Stimulated activated CD8-positive, alpha-beta memory T cell treated with anti-CD3 and anti-CD28 coated beads, Interleukin-15, amount 100 ng/mL, for 1 hour (primary cell): ENCODE measurements around the gene WHRN.

ENCODE experiments used
- DNase-seq: peaks from one replicate; pipeline ENCODE4 v3.0.0-alpha.2; 2020; ENCODE audit warnings: low read depth

Gene WHRN

GRCh38 chr9:114505187-114506081, at the start of gene WHRN:
Gene WHRN (minus strand): TSS chr9:114505473. CDS start chr9:114504801, 672 bp downstream.
- DNase-seq, result peak; percentile 82

DNA sequence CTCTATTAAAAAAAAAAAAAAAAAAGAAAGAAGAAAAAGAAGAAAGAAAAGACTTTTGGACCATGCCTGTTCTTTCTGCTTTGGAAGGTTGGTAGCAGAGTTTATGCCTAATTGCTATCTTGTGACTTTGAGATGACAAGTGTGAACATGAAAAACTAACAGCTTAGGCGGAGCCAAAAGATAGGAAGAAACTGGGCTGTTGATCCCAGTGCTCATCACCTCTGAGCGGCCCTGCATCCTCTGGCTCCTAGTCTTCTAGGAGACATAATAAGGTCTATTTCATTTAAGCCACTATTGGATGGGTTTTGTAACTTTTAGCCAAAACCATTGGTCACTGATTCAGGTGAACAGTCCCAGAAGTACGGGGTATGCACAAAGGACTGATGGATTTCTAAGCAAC, 47.9 kb upstream of the WHRN start:
- no peak for DNase-seq

DNA sequence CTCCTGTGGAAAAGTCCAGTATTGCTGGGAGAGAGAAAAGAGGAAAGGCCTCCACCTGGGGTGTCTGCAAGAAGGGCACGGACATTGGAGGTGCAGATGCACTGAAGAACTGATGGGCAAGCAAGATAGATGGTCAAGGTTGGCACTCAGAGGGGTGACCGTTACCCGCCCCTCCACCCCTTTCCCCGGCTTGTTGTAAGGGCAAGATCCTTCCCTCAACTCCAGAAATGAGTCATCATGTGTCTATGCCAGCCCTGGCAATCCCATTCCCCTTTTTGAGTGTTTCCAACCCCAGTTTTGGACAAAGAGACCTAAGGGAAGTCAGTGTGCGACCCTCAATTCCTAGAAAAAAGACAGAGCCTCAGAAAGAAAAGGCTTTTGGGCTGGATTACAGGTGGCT, 47.4 kb upstream of the WHRN start:
- DNase-seq, result no peak

DNA sequence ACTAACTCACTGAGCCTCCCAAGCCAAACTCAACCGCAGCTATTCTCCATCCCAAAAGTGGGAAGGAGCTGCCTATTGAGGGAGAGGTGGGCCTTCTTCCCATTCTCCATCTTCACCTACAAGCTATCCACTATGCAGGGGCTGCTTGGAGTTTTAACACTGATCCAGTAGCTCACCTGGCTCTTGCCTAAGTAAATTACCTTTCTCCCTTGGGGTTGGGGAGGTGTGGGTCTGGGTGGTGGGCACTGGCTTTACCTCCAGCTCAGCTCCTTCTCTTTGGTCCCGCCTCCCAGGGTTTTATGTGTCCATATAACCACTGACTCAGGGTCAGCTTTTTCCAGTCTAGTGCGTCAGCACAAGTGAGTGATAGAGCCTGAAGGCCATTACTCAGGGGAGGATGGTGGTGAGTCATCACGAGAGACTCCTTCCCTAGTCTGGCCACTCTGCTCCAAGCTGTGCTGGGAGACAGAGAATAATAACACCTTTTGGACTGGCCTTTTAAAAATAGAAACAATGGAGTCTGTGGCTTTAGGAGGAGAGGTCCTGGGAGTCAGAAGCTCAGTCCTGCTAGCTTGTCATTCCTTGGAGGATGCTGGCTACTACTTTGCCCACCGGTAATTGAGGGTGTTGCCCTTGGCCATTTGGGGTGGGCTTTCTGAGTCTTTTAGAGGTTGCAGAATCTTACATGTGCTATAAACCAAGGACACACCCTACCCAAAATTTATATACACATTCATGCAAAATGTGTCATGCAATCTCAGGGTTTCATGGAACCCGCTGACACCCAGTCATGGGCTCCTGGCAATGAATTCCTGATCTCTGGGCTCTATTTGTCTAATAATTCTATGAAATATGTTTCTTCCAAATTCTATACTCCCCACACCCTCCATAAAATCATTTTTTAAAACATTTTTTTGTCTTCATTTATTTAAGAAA, 46.7 kb upstream of the WHRN start:
- DNase-seq, result no peak

DNA sequence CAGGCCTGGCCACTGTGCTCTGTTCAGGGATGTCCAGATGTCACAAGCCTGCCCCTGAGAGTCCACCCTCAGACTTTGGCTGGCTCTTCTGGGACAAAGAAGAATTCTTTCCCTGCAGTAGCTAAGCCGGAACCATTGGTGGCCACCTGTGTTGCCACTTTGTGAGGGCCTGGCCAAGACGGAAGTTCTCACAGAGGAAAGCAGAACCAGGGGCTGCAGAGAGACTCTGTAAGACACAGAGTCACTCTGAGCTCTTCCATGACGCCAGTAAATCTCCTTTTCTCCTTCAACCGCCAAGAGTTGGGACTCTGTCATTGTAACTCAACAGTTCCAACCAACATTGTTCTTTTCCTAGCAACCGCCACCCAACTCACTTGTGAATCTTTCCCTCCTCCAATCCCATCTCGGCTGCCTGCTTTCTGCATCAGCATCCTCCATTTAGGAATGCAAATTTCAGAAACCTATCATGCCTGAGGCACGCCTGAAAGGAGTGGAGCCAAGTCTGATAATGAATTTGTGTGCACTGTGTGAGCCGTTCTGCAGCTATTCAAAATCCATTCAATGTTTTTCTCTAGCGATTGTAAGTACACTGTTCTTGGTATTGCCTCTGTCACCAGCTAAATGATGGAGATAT, 44.5 kb upstream of the WHRN start:
- no peak for DNase-seq

GRCh38 chr9:114546851-114547250, 41.6 kb upstream of the WHRN start:
- no peak for DNase-seq

GRCh38 chr9:114545055-114545454, 39.8 kb upstream of the WHRN start:
- DNase-seq, result no peak

- no peak for DNase-seq
Measured at GRCh38 chr9:114539701-114540380, 34.6 kb upstream of the WHRN start.

DNA sequence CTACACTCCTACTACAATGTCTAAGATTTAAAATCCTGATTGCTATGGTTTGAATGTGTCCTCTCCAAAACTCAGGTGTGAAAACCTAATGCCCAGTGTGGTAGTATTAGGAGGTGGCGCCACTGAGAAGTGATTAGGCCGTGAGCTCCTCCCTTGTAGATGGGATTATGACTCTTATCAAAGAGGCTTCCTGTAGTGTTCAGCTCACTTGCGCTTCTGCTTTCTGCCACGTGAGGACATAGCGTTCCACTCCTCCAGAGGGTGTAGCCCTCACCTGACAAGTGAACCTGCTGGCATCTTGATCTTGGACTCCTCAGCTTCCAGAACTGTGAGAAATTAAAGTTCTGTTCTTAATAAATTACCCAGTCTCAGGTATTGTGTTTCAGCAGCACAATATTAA, 33.0 kb upstream of the WHRN start:
- DNase-seq, result no peak

GRCh38 chr9:114532561-114533237, 27.4 kb upstream of the WHRN start:
- no peak for DNase-seq

- DNase-seq, result no peak
Measured at GRCh38 chr9:114529285-114529684, 24.0 kb upstream of the WHRN start.

GRCh38 chr9:114526807-114527206, 21.5 kb upstream of the WHRN start:
- DNase-seq, result no peak

DNA sequence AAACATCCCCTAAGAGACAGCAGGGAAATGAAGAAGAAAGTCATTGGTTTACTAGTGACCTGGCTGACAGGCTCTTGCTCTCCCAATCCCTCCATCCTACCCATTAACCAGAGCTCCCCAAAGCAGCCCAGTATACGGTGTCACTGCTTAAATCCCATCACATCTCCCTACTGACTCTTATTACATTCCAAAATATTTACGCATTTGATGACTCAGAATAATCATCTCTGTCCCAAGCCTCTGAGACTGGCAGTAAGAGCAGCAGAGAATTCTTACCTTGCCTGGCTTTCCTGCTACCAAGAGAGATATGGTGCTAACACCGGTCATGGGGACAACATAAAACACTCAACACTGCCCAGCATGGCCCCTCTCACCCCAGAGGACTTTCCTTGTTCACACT, 20.2 kb upstream of the WHRN start:
- DNase-seq, result no peak

- DNase-seq, result no peak
Measured at GRCh38 chr9:114524247-114524681, 19.0 kb upstream of the WHRN start.

DNA sequence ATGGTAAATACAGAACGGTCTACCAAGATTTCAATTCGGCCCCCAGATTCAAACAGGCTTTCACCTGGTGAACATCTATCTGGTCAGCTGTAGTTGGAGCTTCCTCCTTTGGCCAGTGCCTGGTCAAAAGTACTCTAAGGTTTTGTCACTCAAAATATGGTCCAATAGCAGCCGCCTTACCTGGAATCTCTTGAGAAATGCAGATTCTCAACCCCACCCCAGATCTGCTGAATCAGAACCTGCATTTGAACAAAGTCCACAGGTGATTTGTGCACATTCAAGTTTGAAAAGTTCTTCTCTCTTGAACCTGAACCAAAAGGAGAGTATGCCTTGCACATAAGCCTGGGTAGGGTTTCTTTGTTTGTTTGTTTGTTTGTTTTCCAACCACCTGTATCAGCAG, 17.6 kb upstream of the WHRN start:
- DNase-seq, result no peak

DNA sequence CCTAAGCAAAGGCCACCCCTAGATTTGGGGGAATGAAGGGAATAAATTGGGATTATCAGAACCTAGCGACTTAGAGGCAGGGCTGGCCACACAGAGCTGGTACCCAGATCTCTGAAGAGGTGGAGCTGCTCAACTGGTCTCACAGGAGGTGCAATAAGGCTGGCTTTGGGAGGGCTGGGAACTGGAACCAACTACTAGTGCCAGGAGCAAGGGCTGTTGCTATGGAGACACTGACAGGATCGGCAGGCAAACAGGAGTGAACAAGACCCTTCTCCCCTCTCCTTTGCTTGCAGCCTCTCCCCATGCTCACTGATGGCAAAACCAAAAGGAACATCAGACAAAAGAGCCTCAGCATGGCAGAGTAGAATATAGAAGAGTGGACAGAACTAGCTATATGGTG, 17.0 kb upstream of the WHRN start:
- no peak for DNase-seq

GRCh38 chr9:114521846-114522245, 16.6 kb upstream of the WHRN start:
- no peak for DNase-seq

- DNase-seq, result no peak
Measured at GRCh38 chr9:114518599-114519022, 13.3 kb upstream of the WHRN start.

GRCh38 chr9:114518120-114518519, 12.8 kb upstream of the WHRN start:
- no peak for DNase-seq

- DNase-seq, result no peak
Measured at GRCh38 chr9:114516913-114517312, 11.6 kb upstream of the WHRN start.

DNA sequence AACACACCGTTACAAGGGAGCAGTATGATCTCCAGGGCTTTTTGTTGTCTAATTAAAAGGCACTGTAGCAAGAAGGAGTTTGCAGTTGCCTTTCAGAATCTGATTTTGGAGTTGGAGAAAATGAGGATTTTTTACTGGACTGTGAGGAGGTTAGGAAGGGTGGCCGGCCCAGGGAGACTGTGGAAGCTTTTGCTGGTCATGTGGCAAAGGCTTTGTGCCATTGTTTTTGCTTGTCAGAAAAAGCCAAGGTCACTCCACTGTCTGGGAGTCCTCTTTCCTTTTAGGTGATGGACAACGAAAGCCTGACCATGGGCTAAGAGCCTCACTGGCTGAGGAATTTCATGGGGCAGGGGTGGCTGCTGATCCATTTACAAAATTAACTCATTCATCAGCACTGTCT, 10.3 kb upstream of the WHRN start:
- DNase-seq, result no peak
